Kidney (tissue), 14 donors: Measurements from ENCODE around the gene CENPN. TPM values are rescaled to one million over a fixed set of nuclear protein-coding genes. Genes with fewer than 3 reads are reported as not detected.

Experiments
- DNase-seq, 5 donors: peaks; one replicate each; pipeline ENCODE4 v3.0.0-alpha.2; 2013 to 2020
- FAIRE-seq: peaks from 2 replicates; lab custom pipeline; 2012; peaks lifted over from hg19 to GRCh38; lab: Jason Lieb, UNC
- H3K27ac ChIP-seq, 2 donors: one replicate each; pipeline ENCODE4 v1.7.0; 2013; ENCODE audit warnings: low read depth in 2 of 2, low read length in 2 of 2, inconsistent platforms in 1 of 2
- H3K27me3 ChIP-seq: one replicate; pipeline ENCODE4 v1.7.1; 2013; ENCODE audit warnings: low read length, inconsistent platforms; ENCODE audit not compliant: control insufficient read depth, insufficient read depth
- H3K36me3 ChIP-seq, 3 donors: one replicate each; pipeline versions ENCODE4 v1.7.0 to v1.7.1; 2013; ENCODE audit warnings: low read length in 3 of 3, control low read depth in 1 of 3, inconsistent platforms in 1 of 3; ENCODE audit not compliant: insufficient read depth in 3 of 3, control insufficient read depth in 2 of 3
- H3K4me1 ChIP-seq, 3 donors: one replicate each; pipeline versions ENCODE4 v1.7.0 to v1.7.1; 2013; ENCODE audit warnings: low read length in 3 of 3, inconsistent platforms in 1 of 3, low read depth in 1 of 3; ENCODE audit not compliant: control insufficient read depth in 2 of 3, insufficient read depth in 2 of 3
- H3K4me3 ChIP-seq, 3 donors: one replicate each; pipeline versions ENCODE4 v1.7.0 to v1.8.1; 2013; ENCODE audit warnings: low read length in 3 of 3, control low read depth in 1 of 3, inconsistent platforms in 1 of 3
- H3K9ac ChIP-seq, 3 donors: one replicate each; pipeline versions ENCODE4 v1.7.0 to v1.7.1; 2013; ENCODE audit warnings: low read length in 3 of 3, control low read depth in 1 of 3, inconsistent platforms in 1 of 3
- H3K9me3 ChIP-seq, 3 donors: one replicate each; pipeline versions ENCODE4 v1.7.0 to v1.7.1; 2013; ENCODE audit warnings: low read length in 3 of 3, control low read depth in 1 of 3, inconsistent platforms in 1 of 3; ENCODE audit not compliant: control insufficient read depth in 2 of 3, insufficient read depth in 1 of 3
- CTCF ChIP-seq: IDR thresholded peaks from 3 replicates; pipeline ENCODE4 v1.5.1; 2012; ENCODE audit warnings: mild to moderate bottlenecking, moderate library complexity, borderline replicate concordance; ENCODE audit not compliant: insufficient read depth; ENCODE audit errors: extremely low read depth
- intact Hi-C: fragments of 100-400 bp; cut with DNase I; formaldehyde crosslinking; loops from one replicate; pipeline ENCODE4 v1.11.1; 2022
- polyA plus RNA-seq: library from polyadenylated mRNA; stranded (reverse); fragments of 350-450 nt; fragmentation: Illumina TruSeq; extraction: RNeasy Lipid Tissue Mini Kit (QIAGEN cat#74804); gene quantifications from one replicate; pipeline ENCODE4 v1.2.3, GENCODE V29; 2014; ENCODE audit warnings: low read depth, low replicate concordance; ENCODE audit not compliant: insufficient read depth
- total RNA-seq: library from RNA; stranded (reverse); fragmentation: NEBNext Ultra II Directional; extraction: Animal tissue kit (Norgen Biotek cat#: 25700); gene quantifications from one replicate; pipeline ENCODE4 v1.2.1, GENCODE V29; 2021
- donor health status: control.
- donor health status: control.
- donor health status: control.
- donor health status: control.
- donor health status: control.
- donor health status: DM: yes; HTN: yes; CAD: no.
- donor health status: Normal renal cell carcinoma (clear cell type).

The CENPN gene
- total and polyA plus RNA-seq, 2 donors from 2014 or later: 2.0 to 4.1 TPM

GRCh38 chr16:81080233-81080632 lies 73.2 kb downstream of the CENPN start:
- FAIRE-seq: no peak

GRCh38 chr16:81081014-81081413 lies 74.0 kb downstream of the CENPN start:
- DNase-seq (no peak), FAIRE-seq (no peak)
- Histone ChIP-seq H3K36me3 (peaks cover 0 to 5% (median 0%) of the 10 kb centered on the region in 3 donors), H3K27ac (no peak overlapping the region), H3K9me3 (no peaks in the 10 kb centered on the region), H3K27me3 (no peaks in the 10 kb centered on the region), H3K4me3 (no peak overlapping the region), H3K9ac (no peak overlapping the region), H3K4me1 (peaks cover 0 to 3% (median 0%) of the 10 kb centered on the region in 3 donors)
- TF ChIP-seq CTCF: no peak
- intact Hi-C loops: no loop called here

More at GRCh38 chr16:81080233-81080632, 73.2 kb downstream of the CENPN start:
- H3K4me3 ChIP-seq: no peak overlapping the region
- DNase-seq: no peak
- no peaks in the 10 kb centered on the region for H3K9me3 ChIP-seq
- intact Hi-C loops: no loop called here
- peaks cover 0 to 5% (median 0%) of the 10 kb centered on the region in 3 donors for H3K36me3 ChIP-seq
- TF ChIP-seq CTCF: no peak
- no peaks in the 10 kb centered on the region for H3K27me3 ChIP-seq
- H3K27ac ChIP-seq: no peak overlapping the region
- H3K9ac ChIP-seq: no peak overlapping the region
- peaks cover 0 to 3% (median 0%) of the 10 kb centered on the region in 3 donors for H3K4me1 ChIP-seq

Other genes with a start within 250 kb of the CENPN start
- gene CDYL2, start 202.6 kb upstream of the CENPN start, total RNA-seq: 27.3 TPM
- gene CDYL2, start 202.6 kb upstream of the CENPN start, polyA plus RNA-seq: 2.6 TPM
- gene CMC2, start 329 bp upstream of the CENPN start, total RNA-seq: 33.4 TPM
- 146 TPM for gene CMC2, start 329 bp upstream of the CENPN start, polyA plus RNA-seq
- 31.3 TPM for gene ATMIN, start 28.6 kb downstream of the CENPN start, total RNA-seq
- gene ATMIN, start 28.6 kb downstream of the CENPN start, polyA plus RNA-seq: 18.0 TPM
- gene C16orf46, start 70.0 kb downstream of the CENPN start, total RNA-seq: 1.7 TPM
- 0.47 TPM for gene C16orf46, start 70.0 kb downstream of the CENPN start, polyA plus RNA-seq
- 37.9 TPM for gene GCSH, start 89.2 kb downstream of the CENPN start, total RNA-seq
- gene GCSH, start 89.2 kb downstream of the CENPN start, polyA plus RNA-seq: 129 TPM
- 3.0 TPM for gene BCO1, start 231.5 kb downstream of the CENPN start, total RNA-seq
- 1.4 TPM for gene BCO1, start 231.5 kb downstream of the CENPN start, polyA plus RNA-seq